GM12873 (cell line): ENCODE measurements around the gene CDYL.

Experiments used
- CTCF ChIP-seq: IDR thresholded peaks from 2 replicates; pipeline ENCODE4 v1.5.1; 2012; ENCODE audit warnings: low read depth, mild to moderate bottlenecking, moderate library complexity, low read length, control low read depth; ENCODE audit not compliant: insufficient read depth; ENCODE audit errors: missing control alignments

The CDYL gene

GRCh38 chr6:4905826-4906225, 129.6 kb downstream of the CDYL start:
- TF ChIP-seq CTCF, result no peak

- no peak for TF ChIP-seq CTCF
Observed at GRCh38 chr6:4906293-4907276, 130.4 kb downstream of the CDYL start.

- no peak for TF ChIP-seq CTCF
Observed at GRCh38 chr6:4907602-4908001, 131.4 kb downstream of the CDYL start.

- TF ChIP-seq CTCF, result no peak
Observed at GRCh38 chr6:4908062-4908461, 131.9 kb downstream of the CDYL start.

- TF ChIP-seq CTCF, result no peak
Observed at GRCh38 chr6:4909063-4909706, 133.0 kb downstream of the CDYL start.

GRCh38 chr6:4910037-4910760, 134.0 kb downstream of the CDYL start:
- TF ChIP-seq CTCF, result no peak

- TF ChIP-seq CTCF, result no peak
Observed at GRCh38 chr6:4912559-4912958, 136.4 kb downstream of the CDYL start.
